HPDE6-E6E7 (cell line): Measurements from ENCODE around the gene MEP1B.
"Not testable (repeated sequence)": the region's sequence is repeated elsewhere in the genome, so short reads cannot be mapped to it uniquely, and the experiment has no call there.

Source experiments
- DNase-seq: peaks from one replicate; pipeline ENCODE4 v3.0.0; 2011; ENCODE audit warnings: missing footprints; ENCODE audit errors: extremely low spot score

The MEP1B gene

GRCh38 chr18:32209685-32210445 lies 20.0 kb downstream of the MEP1B start:
- no peak for DNase-seq

- no peak for DNase-seq
Observed at GRCh38 chr18:32213693-32214092, 23.9 kb downstream of the MEP1B start.

GRCh38 chr18:32216390-32216789 lies 26.6 kb downstream of the MEP1B start:
- no peak for DNase-seq

GRCh38 chr18:32219431-32220018 lies 29.7 kb downstream of the MEP1B start:
- DNase-seq, result peak; percentile 17

- not testable (repeated sequence) for DNase-seq
Observed at GRCh38 chr18:32233348-32233747, 43.5 kb downstream of the MEP1B start.

- DNase-seq, result no peak
Observed at GRCh38 chr18:32237049-32237448, 47.2 kb downstream of the MEP1B start.

- no peak for DNase-seq
Observed at GRCh38 chr18:32238635-32239268, 48.9 kb downstream of the MEP1B start.

GRCh38 chr18:32242395-32242794 lies 52.6 kb downstream of the MEP1B start:
- no peak for DNase-seq

- no peak for DNase-seq
Observed at GRCh38 chr18:32243358-32243757, 53.5 kb downstream of the MEP1B start.

- no peak for DNase-seq
Observed at GRCh38 chr18:32244881-32245280, 55.0 kb downstream of the MEP1B start.

GRCh38 chr18:32249147-32249929 lies 59.5 kb downstream of the MEP1B start:
- DNase-seq, result no peak

GRCh38 chr18:32251466-32251865 lies 61.6 kb downstream of the MEP1B start:
- DNase-seq, result no peak

GRCh38 chr18:32252141-32252860 lies 62.5 kb downstream of the MEP1B start:
- no peak for DNase-seq

GRCh38 chr18:32255570-32255969 lies 65.7 kb downstream of the MEP1B start:
- DNase-seq, result no peak

- DNase-seq, result peak; percentile 34
Observed at GRCh38 chr18:32257084-32257785, 67.4 kb downstream of the MEP1B start.

- DNase-seq, result no peak
Observed at GRCh38 chr18:32258148-32258547, 68.3 kb downstream of the MEP1B start.

GRCh38 chr18:32258558-32259204 lies 68.8 kb downstream of the MEP1B start:
- DNase-seq, result no peak

GRCh38 chr18:32259553-32259952 lies 69.7 kb downstream of the MEP1B start:
- no peak for DNase-seq

- DNase-seq, result no peak
Observed at GRCh38 chr18:32261003-32261402, 71.2 kb downstream of the MEP1B start.

GRCh38 chr18:32262092-32262491 lies 72.3 kb downstream of the MEP1B start:
- no peak for DNase-seq
